ENCODE measurements around the gene MRPL49.
A peak's percentile ranks its signal among the peaks of the same experiment; 100 is the strongest.
"Not testable (repeated sequence)": the region's sequence is repeated elsewhere in the genome, so short reads cannot be mapped to it uniquely, and the experiment has no call there.

The MRPL49 gene

GRCh38 chr11:65118891-65119669 lies 3.0 kb upstream of the MRPL49 start:
- DNase-seq = not testable (repeated sequence)

GRCh38 chr11:65119670-65119995 lies 2.5 kb upstream of the MRPL49 start:
- no peak for DNase-seq

GRCh38 chr11:65120831-65121230 lies 1.3 kb upstream of the MRPL49 start:
- DNase-seq = no peak

DNA sequence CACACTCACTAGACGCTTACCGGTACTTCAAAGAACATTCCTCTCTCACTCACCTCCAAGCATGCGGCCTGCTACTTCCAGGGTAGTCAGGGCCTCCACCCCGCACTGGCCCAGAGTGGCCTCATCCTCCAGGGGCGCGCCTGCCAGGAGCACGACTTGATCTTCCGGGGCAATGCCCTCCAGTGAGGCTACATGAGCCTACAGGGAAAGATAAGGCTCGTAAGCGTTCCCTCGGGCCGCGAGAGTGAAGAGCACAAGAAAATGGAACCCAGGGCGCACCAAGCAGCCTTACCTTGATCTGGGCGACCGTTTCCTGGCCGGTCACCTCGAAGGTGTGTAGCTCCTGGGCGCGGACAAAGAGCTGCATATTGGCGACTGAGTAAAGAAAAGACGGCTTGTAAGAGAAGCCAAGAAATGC lies 665 bp upstream of the MRPL49 start:
- no peak for DNase-seq

- DNase-seq = no peak
Observed at GRCh38 chr11:65124480-65125196, 2.5 kb downstream of the MRPL49 start.

GRCh38 chr11:65125197-65126056 lies 3.3 kb downstream of the MRPL49 start:
- no peak for DNase-seq

- DNase-seq = no peak
Observed at GRCh38 chr11:65126624-65127274, 4.6 kb downstream of the MRPL49 start.

DNA sequence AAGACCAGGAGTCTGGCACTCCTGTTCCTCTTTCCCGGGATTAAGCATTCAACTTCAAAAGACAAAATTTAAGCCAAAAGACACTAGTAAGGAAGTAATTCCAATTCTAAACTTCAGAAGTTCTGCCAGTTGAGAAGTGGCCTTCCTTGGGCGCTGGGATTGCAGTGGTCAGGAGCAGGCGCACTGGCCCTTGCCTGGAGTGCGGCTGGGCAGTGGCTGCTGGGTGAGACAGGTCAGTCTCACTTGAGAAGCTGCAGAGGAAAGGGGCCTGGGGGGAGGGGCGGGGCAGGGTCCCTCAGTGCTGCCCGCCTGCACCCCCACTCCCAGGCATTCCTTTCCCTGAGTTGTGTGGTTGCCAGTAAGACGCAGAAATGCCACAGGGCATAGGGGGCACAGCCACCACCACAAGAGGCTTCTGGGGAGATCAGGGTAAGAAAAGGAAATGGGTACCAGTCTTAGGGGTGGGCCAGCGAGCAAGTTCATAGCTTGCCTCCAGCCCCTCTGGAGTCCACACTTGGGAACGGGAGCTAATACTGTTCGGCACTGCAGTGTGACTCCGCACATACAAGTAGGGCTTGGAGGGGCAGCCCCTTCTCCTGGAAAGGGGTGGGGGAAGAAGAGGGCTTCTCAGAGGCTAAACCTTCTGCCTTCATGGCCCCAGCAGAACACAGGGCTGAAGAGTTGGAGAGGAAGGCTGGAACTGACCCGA lies 5.5 kb downstream of the MRPL49 start:
- DNase-seq = no peak

GRCh38 chr11:65128182-65129145 lies 6.3 kb downstream of the MRPL49 start:
- DNase-seq = no peak

- DNase-seq = no peak
Observed at GRCh38 chr11:65129649-65130441, 7.7 kb downstream of the MRPL49 start.

- no peak for DNase-seq
Observed at GRCh38 chr11:65130631-65131416, 8.7 kb downstream of the MRPL49 start.

DNA sequence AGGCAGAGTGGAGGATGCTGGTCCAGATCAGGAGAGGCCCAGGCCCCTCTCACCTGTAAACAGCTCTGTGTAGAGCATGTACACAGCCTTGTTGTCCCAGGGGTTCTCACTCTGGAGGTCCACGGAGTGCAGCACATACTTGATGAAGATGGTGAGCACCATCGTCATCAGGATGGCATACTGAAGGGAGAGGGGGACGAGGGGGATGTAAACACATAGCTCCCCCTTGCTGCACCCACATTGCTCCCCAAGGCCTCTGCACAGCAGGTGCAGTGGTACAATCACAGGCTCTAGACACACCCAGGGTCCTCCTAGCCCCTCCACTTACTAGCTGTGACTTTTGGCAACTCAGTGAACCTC lies 9.3 kb downstream of the MRPL49 start:
- no peak for DNase-seq

- no peak for DNase-seq
Observed at GRCh38 chr11:65131895-65132237, 9.7 kb downstream of the MRPL49 start.

- DNase-seq = no peak
Observed at GRCh38 chr11:65132238-65132987, 10.3 kb downstream of the MRPL49 start.

DNA sequence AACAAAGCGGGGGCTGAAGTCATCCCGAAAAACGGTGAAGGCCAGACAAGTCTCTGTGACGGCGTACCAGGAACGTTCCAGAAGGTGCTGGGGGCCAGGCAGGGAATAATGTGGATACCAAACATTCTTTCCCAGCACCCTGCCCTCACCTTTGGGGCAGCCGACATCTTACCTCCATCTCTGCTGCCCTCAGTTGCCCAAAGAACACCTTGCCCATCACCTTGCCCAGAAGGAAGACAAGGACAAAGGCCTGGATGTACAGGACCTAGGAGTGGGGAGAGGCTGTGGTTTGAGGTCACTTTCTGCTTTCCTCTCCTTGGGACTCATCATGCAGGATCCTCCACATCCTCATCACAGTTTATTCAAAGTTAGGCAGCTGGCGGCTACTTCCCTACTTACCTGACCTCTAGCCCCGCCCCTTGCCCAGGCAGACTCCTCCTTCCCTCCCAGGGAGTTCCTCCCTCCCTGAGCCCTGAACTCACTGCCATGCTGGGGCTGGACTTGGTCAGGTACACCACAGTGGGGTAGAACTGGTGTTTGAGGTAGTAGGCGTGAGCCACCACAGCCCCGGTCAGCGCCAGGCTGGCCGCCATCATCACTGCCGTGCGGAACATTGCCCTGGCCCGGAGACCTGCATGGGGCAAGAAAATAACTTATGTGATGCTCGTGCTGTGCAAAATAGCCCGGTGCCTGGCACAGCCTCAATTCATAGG lies 11.0 kb downstream of the MRPL49 start:
- DNase-seq = no peak

GRCh38 chr11:65133724-65134123 lies 11.6 kb downstream of the MRPL49 start:
- no peak for DNase-seq

GRCh38 chr11:65134240-65134951 lies 12.3 kb downstream of the MRPL49 start, which contains the start of gene SYVN1:
Gene SYVN1 (minus strand): TSS chr11:65134519. CDS start chr11:65133601, 918 bp downstream.
- peak; percentile 41 for DNase-seq

All from NCI-H1048 (cell line).